K562 (cell line): Measurements from ENCODE around the gene ANO9. TPM values are rescaled to one million over a fixed set of nuclear protein-coding genes. Genes with fewer than 3 reads are reported as not detected.
A peak's percentile ranks its signal among the peaks of the same experiment; 100 is the strongest.

Source experiments
- ATAC-seq: fragments of 200-7000 bp; cut with Tn5 transposase; 3 replicates; pipeline ENCODE4 v1.9.1; 2020; ENCODE audit warnings: moderate library complexity
- BruUV-seq: library from RNA; stranded (reverse); fragments of 400-500 nt; replicated peaks from 2 replicates; lab custom pipeline; 2021; lab: Mats Ljungman, UMichigan
- CTCF ChIA-PET: fragments of 300-600 bp; formaldehyde crosslinking; extraction: SDS; loops from one replicate; lab custom pipeline; 2021; ENCODE audit warnings: low intra/inter-chr PET ratio; lab: Yijun Ruan, JAX
- POLR2A ChIA-PET: fragments of 300-600, 350-650 bp; sonication (Branson Sonifier 250); formaldehyde crosslinking; extraction: SDS; loops from one replicate; lab custom pipeline; 2021; ENCODE audit warnings: antibody characterized with exemption, inconsistent platforms; lab: Yijun Ruan, JAX
- DNase-seq, 4 experiments: peaks; one replicate each; pipeline versions ENCODE4 v3.0.0 to v3.0.0-alpha.2; 2011 to 2018; ENCODE audit warnings: low spot score in 3 of 4, mixed read lengths in 3 of 4; ENCODE audit errors: extremely low read depth in 1 of 4
- FAIRE-seq: peaks from 2 replicates; lab custom pipeline; 2011; peaks lifted over from hg19 to GRCh38; lab: Jason Lieb, UNC
- H2AFZ ChIP-seq: 2 replicates; pipeline ENCODE4 v1.6.0; 2011; ENCODE audit warnings: low read depth, low read length, control low read depth, inconsistent platforms
- H3K27ac ChIP-seq: fragments of 200-600 bp; 3 replicates; pipeline ENCODE4 v1.8.0; 2011; ENCODE audit warnings: low read depth, mild to moderate bottlenecking, control low read depth, inconsistent platforms, low read length, moderate library complexity, mixed read lengths; ENCODE audit errors: extremely low read depth
- H3K27me3 ChIP-seq, 2 experiments: fragments of 300-600 bp in 1 of 2; 2 replicates in 1 of 2; 3 replicates in 1 of 2; pipeline versions ENCODE4 v1.6.0 to v1.8.0; 2011; ENCODE audit warnings: inconsistent platforms in 2 of 2, low read length in 2 of 2, mild to moderate bottlenecking in 1 of 2, mixed read lengths in 1 of 2, moderate library complexity in 1 of 2; ENCODE audit not compliant: control insufficient read depth in 2 of 2, insufficient read depth in 2 of 2
- H3K36me3 ChIP-seq: fragments of 300-600 bp; 3 replicates; pipeline ENCODE4 v1.8.0; 2011; ENCODE audit warnings: mild to moderate bottlenecking, low read length, inconsistent platforms; ENCODE audit not compliant: control insufficient read depth, insufficient read depth
- H3K4me1 ChIP-seq, 2 experiments: fragments of 200-600 bp in 1 of 2; replicated peaks in 1 of 2; 2 replicates in 1 of 2; 3 replicates in 1 of 2; pipeline versions ENCODE4 v1.5.1 to v1.8.0; 2011; ENCODE audit warnings: inconsistent platforms in 2 of 2, low read length in 2 of 2, mild to moderate bottlenecking in 1 of 2, mixed read lengths in 1 of 2, moderate library complexity in 1 of 2; ENCODE audit not compliant: control insufficient read depth in 2 of 2, insufficient read depth in 2 of 2
- H3K4me2 ChIP-seq: 2 replicates; pipeline ENCODE4 v1.6.1; 2011; ENCODE audit warnings: low read length, control low read depth, inconsistent platforms, mixed read lengths; ENCODE audit not compliant: insufficient read depth
- H3K4me3 ChIP-seq: fragments of 200-600 bp; sonication (generic), shearing (Covaris generic); 2 replicates; pipeline ENCODE4 v1.5.1; 2016; ENCODE audit warnings: control low read depth, inconsistent platforms
- H3K79me2 ChIP-seq: fragments of 200-600 bp; 3 replicates; pipeline ENCODE4 v1.8.0; 2011; ENCODE audit warnings: low read length, inconsistent platforms; ENCODE audit not compliant: control insufficient read depth, insufficient read depth
- H3K9ac ChIP-seq, 2 experiments: 2 replicates each; pipeline versions ENCODE4 v1.6.0 to v1.6.1; 2011; ENCODE audit warnings: low read depth in 2 of 2, low read length in 2 of 2, control low read depth in 1 of 2, inconsistent platforms in 1 of 2, mild to moderate bottlenecking in 1 of 2, mixed read lengths in 1 of 2; ENCODE audit not compliant: insufficient read depth in 1 of 2
- H3K9me1 ChIP-seq: one replicate; pipeline ENCODE4 v1.6.0; 2011; ENCODE audit warnings: inconsistent platforms, mild to moderate bottlenecking, low read length, moderate library complexity; ENCODE audit not compliant: control insufficient read depth, insufficient read depth
- H3K9me3 ChIP-seq: replicated peaks from 2 replicates; pipeline ENCODE4 v1.5.1; 2011; ENCODE audit warnings: low read depth, low read length, inconsistent platforms; ENCODE audit not compliant: control insufficient read depth, insufficient read depth
- H4K20me1 ChIP-seq: replicated peaks from 2 replicates; pipeline ENCODE4 v1.6.1; 2011; ENCODE audit warnings: low read length, inconsistent platforms, mixed read lengths; ENCODE audit not compliant: control insufficient read depth, insufficient read depth
- CBX5 ChIP-seq: IDR thresholded peaks from 2 replicates; pipeline ENCODE4 v1.6.1; 2014; ENCODE audit warnings: low read depth, borderline replicate concordance
- DNMT1 ChIP-seq: fragments of 450-650 bp; IDR thresholded peaks from 2 replicates; pipeline ENCODE4 v1.6.1; 2016; ENCODE audit warnings: antibody characterized with exemption, mild to moderate bottlenecking
- FOXO4 ChIP-seq: fragments of 450-650 bp; formaldehyde crosslinking; IDR thresholded peaks from 2 replicates; pipeline ENCODE4 v1.4.0; 2020; ENCODE audit warnings: mild to moderate bottlenecking, moderate library complexity
- GTF2E2 ChIP-seq: fragments of 200-800 bp; sonication (Bioruptor generic); IDR thresholded peaks from 2 replicates; pipeline ENCODE4 v1.6.1; 2016; ENCODE audit warnings: missing genetic modification characterization, missing compliant biosample characterization
- MAFF ChIP-seq: IDR thresholded peaks from 2 replicates; pipeline ENCODE4 v1.6.1; 2012; ENCODE audit warnings: low read length, improper control_type of control experiment
- POLR2G ChIP-seq: fragments of 200-400 bp; formaldehyde crosslinking; IDR thresholded peaks from 2 replicates; pipeline ENCODE4 v1.6.1; 2017; ENCODE audit warnings: low read depth, mild to moderate bottlenecking, antibody characterized with exemption, low read length, moderate library complexity
- RBM34 ChIP-seq: fragments of 200-400 bp; formaldehyde crosslinking; IDR thresholded peaks from 2 replicates; pipeline ENCODE4 v1.6.1; 2018; ENCODE audit warnings: low read length, borderline replicate concordance; ENCODE audit not compliant: insufficient read depth
- SRSF3 ChIP-seq: fragments of 200-400 bp; formaldehyde crosslinking; IDR thresholded peaks from 2 replicates; pipeline ENCODE4 v1.6.1; 2016; ENCODE audit warnings: mild to moderate bottlenecking, low read length, moderate library complexity; ENCODE audit not compliant: insufficient read depth
- WGBS: fragments of 100-300 bp; shearing (Covaris generic); methylation state at CpG from one replicate; pipeline ENCODE4 v1.1.6; 2016; ENCODE audit warnings: low coverage, mixed read lengths; ENCODE audit not compliant: insufficient coverage; ENCODE audit errors: missing lambda C conversion rate; 5-methylcytosine and 5-hydroxymethylcytosine counted together
- in situ Hi-C: fragments of 300-500 bp; cut with MboI; formaldehyde crosslinking; loops from 4 replicates; pipeline ENCODE4 v1.15.0; 2018; ENCODE audit warnings: inconsistent platforms, mixed read lengths
- intact Hi-C: fragments of 100-400 bp; cut with micrococcal nuclease; formaldehyde crosslinking; loops from 2 replicates; pipeline ENCODE4 v1.14.2; 2022
- polyA plus RNA-seq, 8 experiments: library from polyadenylated mRNA; depleted of rRNA in 4 of 8; stranded (reverse) in 5 of 8; unstranded in 3 of 8; fragments of >200 nt; fragmentation: Nextera tagmentation in 2 of 8; fragmentation: Illumina TruSeq in 1 of 8; extraction: Ambion mirVana in 2 of 8; extraction: Trizol in 1 of 8; gene quantifications; 2 replicates each; pipeline versions ENCODE4 v1.2.1 to v1.2.3, GENCODE V29; 2011 to 2014; ENCODE audit warnings: inconsistent platforms in 1 of 8, missing spikeins in 1 of 8
- total RNA-seq, 7 experiments: library from RNA; depleted of rRNA in 6 of 7; stranded (reverse); fragments of >200 nt in 6 of 7; fragmentation: Illumina TruSeq in 2 of 7; extraction: Trizol in 2 of 7; gene quantifications; 2 replicates each; pipeline versions ENCODE4 v1.2.1 to v1.2.3, GENCODE V29; 2011 to 2021; ENCODE audit warnings: low replicate concordance in 1 of 7

The ANO9 gene
- total and polyA plus RNA-seq, 9 of the 15 experiments (the other 6 are each of a cell fraction or from before 2014, with no cell fraction given), result 0.20 to 14.5 (median 4.5) TPM

DNA sequence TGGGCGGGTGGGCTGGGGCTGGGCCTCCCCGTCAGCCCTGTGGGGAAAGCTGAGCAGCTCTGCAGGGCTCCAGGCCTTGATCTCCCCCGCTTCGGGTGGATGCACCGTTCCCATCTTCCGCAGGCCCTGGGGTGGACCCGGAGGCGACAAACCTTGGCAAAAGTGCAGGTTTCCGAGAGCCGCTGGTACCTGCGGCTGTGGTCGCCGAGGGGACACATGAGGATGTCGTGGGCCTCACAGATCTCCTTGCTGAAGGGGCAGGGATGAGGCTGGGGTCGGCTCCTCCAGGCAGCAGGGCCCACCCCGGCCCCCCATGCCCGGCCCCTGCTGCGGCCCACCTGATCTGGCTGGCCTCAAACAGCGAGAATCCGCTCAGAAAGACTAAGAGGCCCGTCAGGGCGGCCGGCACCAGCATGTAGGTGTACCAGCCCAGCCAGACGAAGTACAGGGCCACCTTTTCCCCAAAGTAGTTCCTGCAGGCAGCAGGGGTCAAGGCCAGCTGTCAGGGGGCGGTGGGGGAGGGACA, 11.8 kb downstream of the ANO9 start (continued):
- TF ChIP-seq RBM34, result no peak
- TF ChIP-seq SRSF3, result no peak
- no peak for TF ChIP-seq CBX5
- no peak for TF ChIP-seq FOXO4 (CRISPR knock-in tag)

DNA sequence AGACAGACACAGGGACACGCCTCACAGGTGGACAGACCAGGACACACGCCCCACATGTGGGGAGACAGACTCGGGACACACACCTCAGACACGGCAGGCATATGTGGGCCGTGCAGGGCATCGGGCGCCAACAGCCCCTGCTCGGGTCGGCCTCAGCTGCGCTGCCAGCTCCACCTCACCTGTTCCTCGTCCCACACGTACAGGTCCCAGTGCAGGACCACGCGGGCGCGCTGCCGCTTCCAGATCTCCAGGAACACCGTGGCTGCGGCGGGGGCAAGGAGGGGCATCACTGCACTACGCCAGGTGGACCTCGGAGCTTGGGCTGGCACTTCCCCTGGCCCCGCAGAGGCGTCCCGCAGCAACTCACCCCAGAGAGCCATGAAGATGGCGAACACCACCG, 12.4 kb downstream of the ANO9 start:
- Histone ChIP-seq H3K9ac (no peak overlapping the region), H3K4me3 (no peak overlapping the region), H2AFZ (no peak overlapping the region), H4K20me1 (no peaks in the 10 kb centered on the region), H3K79me2 (no peaks in the 10 kb centered on the region), H3K36me3 (no peaks in the 10 kb centered on the region), H3K9me3 (no peaks in the 10 kb centered on the region), H3K27ac (no peak overlapping the region), H3K4me1 (peaks cover 0 to 38% of the 10 kb centered on the region in 2 experiments; a peak in 2 of 5 replicates), H3K9me1 (no peaks in the 10 kb centered on the region), H3K27me3 (no peaks in the 10 kb centered on the region), H3K4me2 (no peak overlapping the region)
- ChIA-PET POLR2A (interaction anchor here (0.7 kb wide), 1 partner anchor 585 kb away, joined by 3 read pairs; no protein-coding TSS in a partner anchor), CTCF (no interaction called here)
- FAIRE-seq, result no peak
- BruUV-seq, result no TSS peak
- TF ChIP-seq DNMT1 (no peak), POLR2G (0 out of 2 replicates have a peak, but pooled peaks have one; percentile 45), GTF2E2 (no peak), MAFF (no peak)
- in situ Hi-C loops (no loop called here), intact Hi-C loops (no loop called here)
- ATAC-seq, result no peak
- WGBS, result 77% methylated on average over 13 of the region's 27 CpGs
- no peak for DNase-seq
